Lower leg skin (tissue), 4 donors: Measurements from ENCODE around the gene KDM2B. TPM values are rescaled to one million over a fixed set of nuclear protein-coding genes. Genes with fewer than 3 reads are reported as not detected.

ENCODE experiments used
- DNase-seq, 2 donors: peaks; one replicate each; pipeline ENCODE4 v3.0.0-alpha.2; 2019; ENCODE audit warnings: low spot score in 2 of 2
- H3K4me3 ChIP-seq: fragments of 200-600 bp; sonication (generic); 2 replicates; pipeline ENCODE4 v1.5.1; 2017; ENCODE audit warnings: mild to moderate bottlenecking, low read depth; ENCODE audit not compliant: poor library complexity, severe bottlenecking
- POLR2A ChIP-seq, 2 donors: fragments of 450-650 bp; IDR thresholded peaks; one replicate each; pipeline ENCODE4 v1.6.1; 2016 to 2017; ENCODE audit warnings: antibody characterized with exemption in 2 of 2, mild to moderate bottlenecking in 1 of 2, moderate library complexity in 1 of 2
- WGBS, 2 donors: methylation state at CpG; one replicate each; pipeline ENCODE4 v1.1.5; 2018; 5-methylcytosine and 5-hydroxymethylcytosine counted together
- intact Hi-C: fragments of 100-400 bp; cut with DNase I; formaldehyde crosslinking; loops from one replicate; pipeline ENCODE4 v1.15.0; 2023; ENCODE audit warnings: low total_unique reads
- total RNA-seq, 4 donors: library from RNA; depleted of rRNA; stranded (reverse); fragments of >200 nt; gene quantifications; one replicate each; pipeline ENCODE4 v1.1.0, GENCODE V29; 2016
- TF ChIP-seq, protein P1 (sequence below), 3 donors: fragments of 450-650 bp; IDR thresholded peaks; one replicate each; pipeline ENCODE4 v1.5.1; 2016; ENCODE audit warnings: antibody characterized with exemption in 3 of 3, mild to moderate bottlenecking in 3 of 3, moderate library complexity in 2 of 3

The KDM2B gene
- total RNA-seq, 4 donors from 2014 or later: 28.9 to 72.1 (median 47.9) TPM

DNA sequence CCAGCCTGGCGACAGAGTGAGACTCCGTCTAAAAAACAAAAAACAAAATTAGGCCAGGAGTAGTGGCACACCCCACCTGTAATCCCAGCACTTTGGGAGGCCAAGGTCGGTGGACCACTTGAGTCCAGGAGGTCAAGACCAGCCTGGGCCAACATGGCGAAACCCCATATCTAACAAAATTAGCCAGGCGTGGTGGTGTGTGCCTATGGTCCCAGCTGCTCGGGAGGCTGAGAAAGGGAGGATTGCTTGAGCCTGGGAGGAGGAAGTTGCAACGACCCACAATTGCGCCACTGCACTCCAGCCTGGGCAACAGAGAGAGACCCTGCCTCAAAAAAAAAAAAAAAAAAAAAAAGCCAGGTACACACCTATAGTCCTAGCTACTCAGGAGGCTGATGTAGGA is 37.0 kb downstream of the KDM2B start:
- no peak for DNase-seq
- TF ChIP-seq, protein P1, sequence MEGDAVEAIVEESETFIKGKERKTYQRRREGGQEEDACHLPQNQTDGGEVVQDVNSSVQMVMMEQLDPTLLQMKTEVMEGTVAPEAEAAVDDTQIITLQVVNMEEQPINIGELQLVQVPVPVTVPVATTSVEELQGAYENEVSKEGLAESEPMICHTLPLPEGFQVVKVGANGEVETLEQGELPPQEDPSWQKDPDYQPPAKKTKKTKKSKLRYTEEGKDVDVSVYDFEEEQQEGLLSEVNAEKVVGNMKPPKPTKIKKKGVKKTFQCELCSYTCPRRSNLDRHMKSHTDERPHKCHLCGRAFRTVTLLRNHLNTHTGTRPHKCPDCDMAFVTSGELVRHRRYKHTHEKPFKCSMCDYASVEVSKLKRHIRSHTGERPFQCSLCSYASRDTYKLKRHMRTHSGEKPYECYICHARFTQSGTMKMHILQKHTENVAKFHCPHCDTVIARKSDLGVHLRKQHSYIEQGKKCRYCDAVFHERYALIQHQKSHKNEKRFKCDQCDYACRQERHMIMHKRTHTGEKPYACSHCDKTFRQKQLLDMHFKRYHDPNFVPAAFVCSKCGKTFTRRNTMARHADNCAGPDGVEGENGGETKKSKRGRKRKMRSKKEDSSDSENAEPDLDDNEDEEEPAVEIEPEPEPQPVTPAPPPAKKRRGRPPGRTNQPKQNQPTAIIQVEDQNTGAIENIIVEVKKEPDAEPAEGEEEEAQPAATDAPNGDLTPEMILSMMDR (IDR thresholded peaks at IDR 0.05): no peak
- TF ChIP-seq POLR2A (IDR thresholded peaks at IDR 0.05): no peak
- no peak overlapping the region for H3K4me3 ChIP-seq
- WGBS, 2 donors: 93 to 94% methylated on average over 8 of the region's 8 CpGs
- intact Hi-C loops: no loop called here

DNA sequence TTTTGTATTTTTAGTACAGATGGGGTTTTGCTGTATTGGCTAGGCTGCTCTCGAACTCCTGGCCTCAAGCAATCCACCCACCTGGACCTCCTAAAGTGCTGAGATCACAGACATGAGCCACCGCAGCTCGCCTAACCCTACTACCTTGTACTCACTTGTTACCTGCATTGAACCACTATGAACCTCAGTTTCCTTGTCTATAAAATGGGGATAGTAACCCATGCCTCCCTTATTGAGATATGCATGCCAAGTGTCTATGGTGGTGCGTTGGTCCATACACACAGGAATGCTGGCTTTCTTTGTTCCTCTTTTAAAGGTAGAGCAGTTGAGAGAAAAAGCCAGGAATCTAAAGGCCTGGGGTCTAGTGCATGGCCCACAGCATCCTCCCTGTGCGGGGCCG is 40.9 kb downstream of the KDM2B start:
- 93 to 98% methylated on average over 6 of the region's 6 CpGs for WGBS, 2 donors
- intact Hi-C loops: no loop called here
- H3K4me3 ChIP-seq: no peak overlapping the region
- TF ChIP-seq, protein P1 (IDR thresholded peaks at IDR 0.05): no peak
- no peak for TF ChIP-seq POLR2A (IDR thresholded peaks at IDR 0.05)
- DNase-seq: no peak

DNA sequence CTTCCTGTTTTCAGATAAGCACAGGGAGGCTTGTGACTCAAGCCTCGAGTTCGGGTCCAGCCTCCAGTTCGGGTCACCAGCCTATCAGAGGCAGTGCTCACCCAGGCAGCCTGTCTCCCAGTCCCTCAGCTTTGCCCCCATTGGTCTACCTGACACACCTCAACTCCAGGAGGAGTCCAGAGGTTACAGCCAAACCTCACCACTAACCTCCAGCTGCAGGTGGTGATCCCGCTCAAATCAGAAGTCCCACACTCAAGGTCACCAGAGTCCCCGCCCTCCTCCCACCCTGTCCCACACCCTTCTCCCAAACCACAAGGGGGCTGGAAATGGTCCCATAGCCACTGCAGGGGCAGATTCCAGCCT is 42.1 kb downstream of the KDM2B start:
- DNase-seq: no peak
- 58 to 71% methylated on average over 5 of the region's 5 CpGs for WGBS, 2 donors
- intact Hi-C loops: no loop called here
- H3K4me3 ChIP-seq: no peak overlapping the region
- TF ChIP-seq, protein P1 (IDR thresholded peaks at IDR 0.05): no peak
- no peak for TF ChIP-seq POLR2A (IDR thresholded peaks at IDR 0.05)

DNA sequence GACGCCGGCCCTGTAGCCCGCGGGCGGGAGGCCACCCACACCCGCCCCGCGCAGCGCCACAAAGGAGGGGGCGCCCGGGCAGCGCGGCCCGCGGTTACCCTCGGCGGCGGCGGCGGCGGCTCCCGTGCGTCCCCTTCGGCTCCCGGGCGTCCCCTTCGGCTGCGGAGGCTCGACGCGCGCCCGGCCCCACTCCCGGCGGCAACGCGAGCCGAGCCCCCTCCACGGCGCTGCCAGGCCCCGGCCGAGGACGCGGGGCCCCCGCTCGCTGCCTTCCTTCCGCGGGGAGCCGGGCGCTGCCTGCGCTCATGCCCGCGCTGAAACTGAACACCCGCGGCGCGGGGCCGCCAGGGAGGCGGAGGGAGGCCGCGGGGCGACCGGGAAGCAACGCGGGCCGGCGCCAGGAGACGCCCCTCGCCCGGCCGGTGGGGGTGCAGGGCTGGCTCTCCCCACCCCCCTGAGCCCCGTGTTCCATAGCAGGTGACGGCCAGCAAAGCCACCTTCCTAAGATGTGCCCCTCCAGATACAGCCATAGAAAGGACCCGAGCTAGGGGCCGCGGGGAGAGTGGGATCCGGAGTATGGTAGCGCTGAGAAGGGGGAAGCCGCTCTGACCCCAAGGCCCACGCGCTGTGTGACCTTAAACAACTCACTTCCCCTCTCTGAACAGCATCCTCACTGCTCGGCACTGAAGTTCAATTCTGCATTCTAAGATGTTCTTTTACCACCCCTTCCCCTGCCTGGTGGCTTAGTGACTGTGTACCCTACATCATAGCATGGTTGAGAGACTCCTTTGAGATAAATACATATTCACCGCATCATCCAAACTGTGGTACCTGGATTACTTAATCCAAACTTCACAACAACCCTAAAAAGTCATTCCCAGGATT is 42.8 kb downstream of the KDM2B start:
- intact Hi-C loops: no loop called here
- DNase-seq: no peak
- no peak for TF ChIP-seq POLR2A (IDR thresholded peaks at IDR 0.05)
- TF ChIP-seq, protein P1 (IDR thresholded peaks at IDR 0.05): no peak
- 14 to 24% methylated on average over 16 to 21 of the region's 83 CpGs for WGBS, 2 donors
- peak overlapping the region; percentile 42 for H3K4me3 ChIP-seq

DNA sequence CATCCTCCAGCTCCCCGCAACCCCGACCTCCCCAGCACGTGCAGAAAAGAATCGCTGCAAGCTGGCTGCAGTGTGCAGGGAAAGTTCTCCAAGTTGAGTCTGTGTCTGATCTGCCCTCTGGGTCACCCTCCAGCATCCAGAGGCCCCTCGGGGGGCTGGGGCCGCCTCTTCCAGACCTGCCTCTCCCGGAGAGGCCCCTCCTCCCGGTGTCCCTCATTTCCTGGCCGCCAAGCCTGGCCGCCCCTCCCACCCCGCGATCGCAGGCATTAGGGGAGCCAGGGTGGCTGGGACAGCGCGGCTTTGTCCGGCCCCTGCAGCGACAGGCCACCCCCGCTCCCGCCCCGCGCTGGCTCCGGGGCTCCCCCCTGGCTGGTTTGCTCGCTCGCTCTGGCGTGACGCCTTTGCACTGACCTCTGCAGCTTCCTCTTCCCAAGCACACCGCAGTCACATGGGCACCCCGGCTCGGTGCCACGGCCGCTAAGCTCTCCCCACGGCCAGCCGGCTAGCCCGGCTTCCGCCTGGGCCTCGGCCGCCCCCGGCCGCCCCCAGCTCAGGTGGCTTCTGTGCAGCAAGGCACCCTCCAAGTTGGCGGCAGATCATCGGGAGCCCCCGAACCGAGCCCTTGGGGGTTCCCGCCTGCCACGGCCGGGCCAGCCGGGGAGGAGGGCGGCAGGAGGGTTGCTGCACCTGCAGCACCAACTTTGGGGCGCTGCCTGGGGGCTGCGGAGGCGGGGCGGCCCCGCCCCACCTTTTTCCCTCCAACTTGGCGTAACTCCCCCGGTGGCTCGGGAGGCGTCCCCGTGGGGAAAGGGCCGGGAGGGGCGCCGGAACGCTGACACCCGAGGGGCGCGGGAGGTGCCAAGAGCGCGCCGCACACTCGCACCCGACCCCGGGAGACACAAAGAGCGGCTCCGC is 43.7 kb downstream of the KDM2B start:
- intact Hi-C loops: no loop called here
- no peak for TF ChIP-seq POLR2A (IDR thresholded peaks at IDR 0.05)
- peak overlapping the region; percentile 42 for H3K4me3 ChIP-seq
- DNase-seq: peak; percentile 65 to 96
- 0 to 2% methylated on average over 38 of the region's 73 CpGs for WGBS, 2 donors
